SKM-1 (cell line): ENCODE results near the gene HMSD.

Experiments used
- DNase-seq: peaks from one replicate; lab custom pipeline; 2025; ENCODE audit not compliant: unreplicated experiment; lab: John Stamatoyannopoulos, UW

Gene HMSD

DNA sequence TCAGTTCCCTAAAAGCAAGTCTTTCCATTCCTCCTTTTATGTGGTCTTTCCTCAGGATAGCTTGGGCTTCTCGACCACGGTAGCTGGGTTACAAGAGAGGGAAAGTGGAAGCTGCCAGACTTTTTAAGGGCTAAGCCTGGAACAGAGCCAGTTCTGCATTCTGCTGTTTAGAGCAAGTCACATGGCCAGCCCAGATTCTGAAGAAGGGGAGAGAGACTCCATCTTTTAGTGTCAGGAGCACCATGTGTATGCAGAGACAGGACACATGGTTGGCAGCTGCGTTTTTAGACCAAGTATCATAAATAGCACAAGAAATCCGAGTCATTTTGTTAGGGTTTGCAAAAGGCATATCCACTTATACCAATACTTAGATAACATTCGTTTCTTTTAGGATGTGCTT, 4.7 kb downstream of the HMSD start:
- no peak for DNase-seq

DNA sequence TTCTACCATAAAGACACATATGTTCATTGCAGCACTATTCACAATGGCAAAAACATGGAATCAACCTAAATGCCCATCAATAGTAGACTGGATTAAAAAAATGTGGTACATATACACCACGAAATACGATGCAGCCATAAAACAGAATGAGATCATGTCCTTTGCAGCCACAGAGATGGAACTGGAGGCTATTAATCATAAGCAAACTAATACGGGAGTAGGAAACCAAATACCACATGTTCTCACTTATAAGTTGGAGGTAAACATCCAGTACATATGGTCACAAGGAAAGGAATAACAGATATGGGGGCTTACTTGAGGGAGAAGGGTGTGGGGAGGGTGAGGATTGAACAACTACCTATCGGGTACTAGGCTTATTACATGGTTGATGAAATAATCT, 7.7 kb downstream of the HMSD start:
- no peak for DNase-seq

DNA sequence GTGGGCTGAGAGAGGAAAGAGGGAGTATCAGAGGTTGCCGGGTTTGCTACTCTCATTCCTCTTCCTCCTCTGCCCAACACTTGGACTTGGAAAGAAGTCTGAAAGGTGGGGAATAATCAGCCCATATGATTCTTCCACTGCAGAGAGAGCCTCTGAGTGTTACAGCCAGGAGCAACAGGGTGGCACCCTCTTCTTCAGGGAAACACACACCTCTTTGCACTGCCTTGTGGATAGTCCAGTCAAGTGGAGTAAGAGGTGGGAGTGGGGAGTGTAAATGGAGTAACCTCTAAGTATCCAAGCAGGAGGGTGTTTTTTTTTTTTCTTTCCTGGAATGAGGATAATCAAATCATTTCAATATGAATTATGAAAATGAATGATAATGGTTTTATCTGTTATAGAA, 11.8 kb downstream of the HMSD start:
- DNase-seq, result no peak

DNA sequence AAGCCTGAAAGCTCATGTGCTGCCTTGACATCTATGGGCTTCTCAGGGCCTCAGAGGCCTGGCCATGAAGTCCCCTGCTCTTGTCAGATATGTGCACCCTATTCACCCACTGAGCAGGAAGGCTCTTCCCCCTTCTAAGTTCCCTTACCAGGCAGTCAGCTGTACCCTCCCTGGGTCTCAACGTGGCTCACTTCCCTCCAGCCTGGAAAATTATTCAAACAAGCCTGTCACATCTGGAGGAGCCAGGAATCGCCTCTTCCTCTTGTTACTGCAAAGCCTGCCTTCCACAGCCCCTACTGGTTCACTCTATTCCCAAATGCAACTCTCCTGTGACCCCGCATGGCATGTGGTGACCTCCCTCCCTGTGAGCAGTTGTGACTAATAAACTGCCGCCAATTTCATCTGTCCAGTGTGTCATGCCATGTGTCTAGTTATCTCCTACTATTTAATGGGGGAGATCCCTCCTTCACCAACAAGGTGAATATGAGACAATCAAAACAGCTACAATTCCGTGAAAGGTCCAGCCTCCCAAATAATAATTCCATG, 12.4 kb downstream of the HMSD start:
- DNase-seq, result no peak

DNA sequence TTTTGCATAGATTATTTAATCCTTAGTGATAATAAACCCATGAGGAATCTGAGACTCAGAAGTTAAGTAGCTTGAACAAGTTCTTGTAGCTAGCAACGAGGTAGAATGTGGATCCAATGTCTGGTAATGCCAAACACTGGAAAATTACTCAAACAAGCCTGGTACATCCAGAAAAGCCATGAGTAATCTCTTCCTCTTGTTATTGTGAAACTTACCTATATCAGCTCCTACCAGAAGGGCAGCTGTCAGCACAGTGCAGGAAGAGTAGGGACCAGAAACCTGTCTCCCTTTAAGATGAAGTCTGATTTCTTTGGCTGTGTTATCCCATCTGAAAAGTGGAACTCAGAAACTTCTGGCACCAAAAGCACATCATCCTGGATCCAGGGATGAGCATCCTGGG, 13.0 kb downstream of the HMSD start:
- no peak for DNase-seq

DNA sequence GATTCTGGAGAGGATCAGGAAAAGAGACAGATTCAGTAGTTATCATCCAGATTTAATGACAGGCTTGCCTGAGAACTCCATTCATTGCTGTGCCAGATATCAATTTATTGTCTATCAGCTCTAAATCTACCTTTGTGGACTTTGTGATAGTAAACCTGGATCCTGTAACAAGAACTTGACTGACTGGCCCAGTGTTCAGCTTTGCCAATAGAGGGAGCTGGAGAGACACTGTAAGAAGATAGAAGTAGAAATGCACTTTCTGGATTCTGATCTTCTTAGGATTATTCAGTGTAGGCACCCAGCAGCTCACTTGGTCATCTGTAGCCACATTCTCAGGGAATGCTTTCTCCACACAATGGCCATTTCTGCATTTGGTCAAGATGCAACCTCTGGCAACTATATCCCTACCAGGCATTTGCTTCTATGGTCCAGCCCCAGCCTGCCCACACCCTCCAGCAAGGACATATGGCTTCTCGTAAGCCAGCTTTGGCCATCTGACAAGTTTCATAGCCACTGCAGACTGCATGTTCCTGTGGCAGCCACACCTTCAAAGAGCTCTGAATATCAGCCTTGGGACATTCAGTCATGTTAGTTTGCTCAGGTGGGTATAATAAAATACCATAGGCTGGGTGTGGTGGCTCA, 14.6 kb downstream of the HMSD start:
- peak; percentile 58 for DNase-seq

DNA sequence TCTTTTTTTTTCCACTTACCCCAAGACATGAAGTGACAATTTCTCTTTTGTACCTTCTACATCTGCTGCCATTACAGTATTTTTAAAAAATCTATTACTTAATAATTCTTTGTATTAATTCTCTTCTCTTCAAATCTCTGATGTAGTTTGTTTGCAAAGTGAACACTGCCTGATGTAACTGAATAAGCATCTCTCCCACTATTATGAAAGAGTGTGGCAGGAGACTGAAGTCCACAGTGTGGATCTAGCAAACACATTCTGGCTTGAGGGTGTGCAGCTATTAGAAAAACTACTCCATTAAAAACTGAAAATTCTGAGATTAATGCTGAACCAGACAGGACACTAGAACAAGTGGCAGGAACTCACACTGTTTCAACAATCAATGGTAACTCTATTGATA, 15.8 kb downstream of the HMSD start:
- DNase-seq, result no peak

DNA sequence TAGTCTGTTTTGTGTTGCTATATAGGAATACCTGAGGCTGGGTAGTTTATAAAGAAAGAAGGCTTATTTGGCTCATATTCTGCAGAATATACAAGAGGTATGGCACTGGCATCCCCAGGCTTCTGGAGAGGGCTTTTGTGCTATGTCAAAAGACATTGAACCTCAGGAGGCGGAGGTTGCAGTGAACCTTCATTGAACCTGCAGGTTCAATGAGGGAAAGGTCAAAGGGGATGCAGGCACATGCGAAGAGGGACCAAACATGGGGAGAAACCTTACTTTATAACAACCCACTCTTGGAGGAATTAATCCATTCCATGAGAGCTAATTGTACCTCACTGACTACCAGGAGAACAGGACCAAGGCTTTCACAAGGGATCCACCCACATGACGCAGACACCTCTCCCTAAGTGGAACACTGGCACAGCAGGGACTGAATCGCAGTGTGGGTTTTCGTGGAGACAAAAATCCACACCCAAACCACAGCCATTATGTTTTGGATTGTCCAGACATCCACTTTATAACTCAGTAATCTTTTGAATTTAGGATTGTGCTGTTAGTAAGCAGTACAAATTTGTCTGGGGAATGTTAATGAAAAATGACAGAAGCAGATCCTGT, 16.7 kb downstream of the HMSD start:
- DNase-seq, result no peak

DNA sequence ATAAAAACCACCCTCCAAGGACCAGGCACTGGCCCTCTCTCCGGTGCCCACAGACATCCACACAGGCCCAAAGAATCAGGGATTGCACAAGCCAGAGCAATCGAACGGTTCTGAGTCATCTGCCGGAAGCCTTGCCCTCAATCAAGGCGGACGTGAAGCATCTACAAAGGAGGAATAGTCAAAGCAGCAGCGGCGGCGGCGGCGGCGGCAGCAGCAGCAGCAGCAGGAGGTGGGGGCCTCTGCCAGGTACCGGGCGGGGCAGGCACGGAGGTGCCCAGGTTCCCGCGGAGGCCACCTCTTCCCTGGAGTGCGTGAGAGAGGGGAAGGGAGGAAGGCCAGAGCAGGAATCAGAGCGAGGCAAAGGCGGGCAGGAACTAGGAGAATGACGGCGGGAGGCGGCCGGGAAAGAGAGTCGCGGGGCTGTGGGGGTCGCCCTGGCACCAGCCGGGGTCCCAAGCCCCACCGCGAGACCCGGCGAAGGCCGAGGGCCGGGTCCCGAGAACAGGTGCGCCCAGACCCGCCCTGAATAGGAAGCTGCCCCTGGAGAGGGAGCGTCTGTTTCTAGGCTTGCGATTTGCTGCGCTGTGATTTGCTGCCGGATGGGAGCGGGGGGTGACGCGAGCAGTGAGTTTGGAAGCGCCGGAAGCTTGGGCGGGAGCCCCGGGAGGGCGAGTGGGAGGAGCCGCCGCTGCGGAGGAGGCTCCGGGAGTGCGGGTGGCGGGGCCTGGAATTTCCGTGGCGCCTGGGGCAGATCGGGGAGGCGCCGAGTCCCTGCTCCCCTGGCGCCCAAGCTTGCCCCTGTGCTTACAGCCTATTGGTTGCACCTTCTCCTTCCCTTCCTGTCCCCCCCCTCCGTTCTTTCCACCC, 21.1 kb downstream of the HMSD start, which contains the start of gene SERPINB8:
TSS of gene SERPINB8 (plus strand) at position 140 of the 867 bp plus-strand sequence. CDS start 8,228 bp downstream, outside the sequence.
- peak; percentile 74 for DNase-seq

DNA sequence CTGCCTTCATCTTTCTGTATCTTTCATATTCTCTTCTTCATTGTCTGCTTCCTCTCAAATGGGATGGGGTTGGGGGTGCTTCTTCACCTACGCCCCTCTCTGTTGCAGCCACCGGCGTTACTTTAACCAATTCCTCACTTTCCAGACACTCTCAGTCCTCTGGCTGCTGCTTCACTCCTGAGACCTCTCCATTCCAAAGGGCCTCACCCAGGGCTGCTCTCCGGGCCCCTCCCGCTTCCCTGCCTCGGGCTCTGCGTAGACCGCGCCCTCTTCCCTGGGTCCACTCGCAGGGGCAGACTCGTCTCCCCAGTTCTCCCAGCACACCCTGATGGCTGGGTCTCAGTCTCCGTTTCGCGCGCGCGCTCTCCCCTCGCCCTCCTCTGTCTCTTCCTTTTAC, 21.7 kb downstream of the HMSD start:
- DNase-seq, result no peak

DNA sequence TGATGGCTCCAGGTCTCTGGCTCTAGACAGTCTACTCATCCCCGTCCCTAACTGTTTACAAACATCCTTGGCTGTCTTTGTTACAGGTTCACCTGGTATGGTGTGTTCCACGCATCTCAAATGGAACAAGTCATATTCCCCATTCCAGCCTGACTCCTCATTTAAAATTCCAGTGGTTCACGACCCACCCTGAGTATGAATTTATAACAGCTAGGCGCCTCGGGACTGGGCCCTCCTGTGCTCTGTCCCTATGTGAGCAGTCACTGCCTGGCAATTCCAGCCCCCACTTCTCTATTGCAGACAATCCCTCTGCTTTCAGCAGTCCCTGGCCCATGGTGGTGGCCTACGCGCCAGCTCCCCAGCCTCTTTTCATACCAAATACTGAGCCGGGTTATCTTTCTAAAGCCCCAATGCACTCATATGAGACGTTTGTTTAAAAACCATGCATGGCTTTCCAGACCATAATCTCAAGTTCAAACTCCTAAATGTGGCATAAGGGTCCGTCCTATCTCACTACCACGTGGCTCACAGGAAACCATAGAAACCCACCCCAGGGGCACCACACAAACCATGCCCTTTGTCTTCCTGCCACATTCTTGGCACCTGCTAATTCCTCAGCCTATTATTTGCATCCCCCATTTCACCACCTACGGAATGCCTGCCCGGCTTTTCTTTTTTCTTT, 22.4 kb downstream of the HMSD start:
- DNase-seq, result no peak

DNA sequence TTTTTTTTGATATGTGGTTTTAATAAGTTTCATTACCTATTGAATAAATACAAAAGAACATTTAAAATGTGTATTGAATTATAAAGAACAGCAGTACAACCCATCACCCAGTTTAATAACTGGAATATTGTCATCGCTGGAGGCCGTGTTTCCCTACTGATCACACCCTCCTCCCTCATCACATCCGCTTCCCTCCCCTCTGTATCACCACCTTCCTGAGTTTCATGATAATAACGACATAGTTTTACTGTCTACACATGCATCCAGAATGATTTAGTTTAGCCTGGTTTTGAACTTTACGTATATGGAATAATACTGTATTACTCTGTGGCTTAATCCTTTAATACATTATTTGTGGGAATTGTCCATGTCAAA, 22.9 kb downstream of the HMSD start:
- DNase-seq, result no peak

DNA sequence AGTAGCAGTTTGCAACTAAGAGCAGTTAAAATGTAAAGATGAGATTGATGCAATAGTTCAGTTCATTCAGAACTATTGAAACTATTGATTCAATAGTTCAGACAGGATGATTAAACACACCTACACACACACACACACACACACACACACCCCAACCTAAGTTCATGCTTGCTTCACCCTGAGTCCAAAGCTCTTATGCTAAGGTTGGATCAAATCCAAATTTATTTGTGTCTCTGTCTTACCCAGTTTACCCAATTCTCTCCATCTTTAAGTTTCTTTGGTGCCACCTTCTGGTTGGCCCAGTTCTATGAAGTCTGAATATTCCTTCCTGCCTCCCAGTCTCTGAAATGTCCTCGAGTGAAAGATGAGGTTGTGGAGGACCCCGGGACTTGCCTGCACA, 25.9 kb downstream of the HMSD start:
- no peak for DNase-seq

DNA sequence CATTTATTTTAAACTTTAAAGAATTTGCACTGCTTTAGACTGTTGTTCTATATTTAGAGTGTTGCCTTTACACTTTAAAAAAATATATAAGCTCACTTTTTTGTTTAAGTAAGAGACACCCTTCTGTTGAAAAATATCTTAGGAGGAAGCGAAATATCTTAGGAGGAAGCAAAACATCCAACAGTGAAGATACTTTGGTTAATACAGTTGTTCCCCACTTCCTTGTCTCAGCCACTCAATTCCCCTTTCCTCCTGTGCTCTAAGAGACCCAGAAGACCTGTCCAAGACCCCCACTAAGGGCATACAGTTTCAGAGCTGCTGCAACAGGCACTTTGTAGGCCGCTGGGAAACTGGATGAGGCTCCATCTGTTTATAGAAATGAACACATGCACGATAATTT, 26.5 kb downstream of the HMSD start:
- DNase-seq, result peak; percentile 53

DNA sequence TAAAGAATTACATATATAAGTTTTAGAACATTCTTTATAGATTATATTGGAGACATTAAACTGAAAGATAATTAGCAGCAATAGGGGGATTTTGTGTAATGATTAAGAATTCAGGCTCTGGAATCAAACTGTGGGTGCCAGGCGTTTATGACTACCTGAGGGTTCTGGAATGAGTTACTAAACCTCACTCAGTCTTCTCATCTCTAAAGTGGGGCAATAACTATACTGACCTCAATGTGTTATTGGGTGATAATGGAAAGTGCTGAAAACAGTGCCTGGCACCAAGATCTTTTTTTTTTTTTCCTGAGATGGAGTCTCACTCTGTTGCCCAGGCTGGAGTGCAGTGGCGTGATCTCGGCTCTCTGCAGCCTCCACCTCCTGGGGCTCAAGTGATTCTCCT, 27.9 kb downstream of the HMSD start:
- DNase-seq, result no peak

DNA sequence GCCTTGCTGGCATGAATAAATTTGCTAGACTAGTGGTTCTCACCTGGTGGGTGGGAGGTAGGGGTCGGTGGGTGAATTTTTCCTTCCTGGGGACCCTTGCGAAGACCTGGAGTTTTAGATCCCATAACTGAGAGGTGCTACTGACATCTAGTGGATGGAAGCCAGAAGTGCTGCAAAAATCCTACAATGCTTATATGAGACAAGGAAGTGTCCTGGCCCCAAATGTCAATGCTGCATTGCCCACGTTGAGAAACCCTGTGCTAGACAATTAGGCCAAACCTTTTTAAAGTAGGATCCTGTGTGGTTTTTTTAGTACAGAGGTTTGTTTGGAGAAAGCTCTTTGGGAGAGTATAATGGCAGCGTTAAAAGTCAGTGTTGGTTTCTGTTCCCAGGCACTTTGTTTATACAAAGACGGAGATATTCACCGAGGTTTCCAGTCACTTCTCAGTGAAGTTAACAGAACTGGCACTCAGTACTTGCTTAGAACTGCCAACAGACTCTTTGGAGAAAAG, 30.4 kb downstream of the HMSD start:
- DNase-seq, result peak; percentile 33

DNA sequence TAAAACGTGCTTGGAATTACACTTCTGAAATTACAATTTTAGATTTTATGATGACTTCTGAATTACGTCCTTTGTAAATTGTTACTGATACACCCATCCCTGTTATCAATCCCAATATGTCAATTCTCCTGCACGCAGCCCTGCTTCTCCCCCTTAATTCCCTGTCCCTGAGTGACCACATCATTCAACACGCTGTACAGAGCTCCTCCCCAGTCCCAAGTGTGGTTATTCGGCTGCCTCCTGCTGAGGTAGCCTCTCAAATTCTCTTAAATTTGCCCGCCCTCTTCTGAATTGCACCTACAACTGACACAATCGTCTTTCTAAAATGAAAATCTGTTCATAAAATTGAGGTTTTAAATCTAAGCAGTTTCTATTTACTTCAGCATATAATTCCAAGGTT, 30.9 kb downstream of the HMSD start:
- DNase-seq, result no peak

DNA sequence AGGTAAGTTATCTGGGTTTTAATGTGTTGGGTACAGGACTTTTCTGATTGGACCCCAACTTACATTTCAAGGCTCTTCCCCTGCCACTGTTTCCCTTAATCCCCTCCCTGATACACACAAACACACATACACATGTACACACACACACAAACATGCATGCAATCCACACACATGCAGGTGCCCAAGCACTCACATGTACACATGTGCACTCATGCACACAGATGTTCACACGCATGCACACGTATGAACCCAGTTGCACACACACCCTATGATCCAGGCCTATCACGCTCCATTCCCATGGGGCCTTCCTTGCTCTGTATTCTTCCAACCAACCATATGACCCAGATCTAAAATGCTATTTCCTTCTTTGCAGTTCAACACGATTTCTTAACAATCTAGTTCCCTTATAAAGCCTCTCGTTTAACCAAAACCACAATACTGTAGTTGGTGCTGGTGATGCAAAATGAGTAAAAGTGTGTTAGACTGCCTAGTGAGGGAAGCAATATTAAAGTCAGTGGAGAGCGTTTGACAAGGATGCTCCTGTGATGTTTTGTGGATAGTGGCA, 31.9 kb downstream of the HMSD start:
- peak; percentile 89 for DNase-seq

DNA sequence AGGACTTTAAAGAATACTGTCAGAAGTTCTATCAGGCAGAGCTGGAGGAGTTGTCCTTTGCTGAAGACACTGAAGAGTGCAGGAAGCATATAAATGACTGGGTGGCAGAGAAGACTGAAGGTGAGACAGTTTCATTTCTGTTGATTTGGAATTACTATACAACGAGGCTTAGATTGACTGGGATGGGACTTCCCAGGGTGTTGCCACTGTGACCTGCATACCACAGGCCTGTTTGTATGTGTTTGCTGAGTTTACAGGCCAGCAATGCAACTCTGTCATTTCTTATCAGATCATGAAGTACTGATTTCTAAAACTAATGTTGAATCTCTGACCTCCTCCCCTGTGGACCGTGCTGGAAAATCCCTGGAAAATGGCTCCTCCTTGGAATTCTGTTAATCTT, 32.6 kb downstream of the HMSD start:
- no peak for DNase-seq

DNA sequence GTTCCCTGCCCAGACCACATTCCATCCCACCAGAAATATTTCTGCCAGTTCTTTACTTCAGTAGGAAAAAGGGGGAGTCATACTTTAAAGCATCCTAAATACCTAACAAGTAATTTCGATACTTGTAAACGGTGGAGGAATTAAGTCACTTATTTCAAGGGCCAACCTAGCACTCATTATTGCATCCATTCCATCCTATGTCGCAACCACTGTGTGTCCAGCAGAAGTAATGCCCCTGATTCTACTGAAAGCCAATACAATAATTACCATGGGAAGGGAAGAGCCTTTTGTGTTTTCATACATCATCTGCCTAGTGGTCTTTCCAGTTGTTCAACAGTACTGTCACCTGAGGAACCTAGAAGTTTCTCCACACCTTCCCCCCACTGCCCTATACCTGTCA, 33.3 kb downstream of the HMSD start:
- no peak for DNase-seq

DNA sequence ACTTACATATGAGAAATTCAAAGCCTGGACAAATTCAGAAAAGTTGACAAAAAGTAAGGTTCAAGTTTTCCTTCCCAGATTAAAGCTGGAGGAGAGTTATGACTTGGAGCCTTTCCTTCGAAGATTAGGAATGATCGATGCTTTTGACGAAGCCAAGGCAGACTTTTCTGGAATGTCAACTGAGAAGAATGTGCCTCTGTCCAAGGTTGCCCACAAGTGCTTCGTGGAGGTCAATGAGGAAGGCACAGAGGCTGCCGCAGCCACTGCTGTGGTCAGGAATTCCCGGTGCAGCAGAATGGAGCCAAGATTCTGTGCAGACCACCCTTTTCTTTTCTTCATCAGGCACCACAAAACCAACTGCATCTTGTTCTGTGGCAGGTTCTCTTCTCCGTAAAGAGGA, 37.8 kb downstream of the HMSD start:
- no peak for DNase-seq
